Measurements from ENCODE around the gene ARAP1.

GRCh38 chr11:72762641-72763304 lies 10.6 kb upstream of the ARAP1 start:
- TF ChIP-seq ZNF274 (IDR thresholded peaks at IDR 0.05; ENCODE audit: low read depth, low read length) (no peak), YY1 (IDR thresholded peaks at IDR 0.05; ENCODE audit: insufficient read depth, insufficient read length) (no peak)
